ENCODE measurements around the gene PCP4L1.

Gene PCP4L1

DNA sequence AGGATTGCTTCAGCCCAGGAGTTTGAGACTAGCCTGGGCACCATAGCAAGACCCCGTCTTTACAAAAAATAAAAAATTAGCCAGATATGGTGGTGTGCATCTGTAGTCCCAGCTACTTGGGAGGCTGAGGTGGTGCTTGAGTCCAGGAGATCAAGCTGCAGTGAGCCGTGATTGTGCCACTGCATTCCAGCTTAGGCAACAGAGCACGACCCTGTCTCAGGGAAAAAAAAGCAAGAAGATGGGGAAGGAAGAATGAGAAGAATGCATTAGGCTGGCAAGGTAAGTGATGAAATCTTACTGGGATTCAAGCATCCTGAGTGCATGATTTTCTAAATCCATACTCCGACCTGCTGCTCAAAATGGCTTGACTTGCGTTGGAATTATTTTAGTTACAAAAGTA, 6.8 kb downstream of the PCP4L1 start:
- Histone ChIP-seq H3K27me3 (ENCODE audit: insufficient read depth, poor library complexity, severe bottlenecking) (peaks cover 12% of the 10 kb centered on the region), H3K4me3 (replicated peaks; ENCODE audit: insufficient read depth, low read length) (no peak overlapping the region), H3K27ac (replicated peaks) (no peak overlapping the region)
- no peak for DNase-seq (ENCODE audit: low read depth in 1 of 2, low spot score in 1 of 2)
- TF ChIP-seq, protein P1, sequence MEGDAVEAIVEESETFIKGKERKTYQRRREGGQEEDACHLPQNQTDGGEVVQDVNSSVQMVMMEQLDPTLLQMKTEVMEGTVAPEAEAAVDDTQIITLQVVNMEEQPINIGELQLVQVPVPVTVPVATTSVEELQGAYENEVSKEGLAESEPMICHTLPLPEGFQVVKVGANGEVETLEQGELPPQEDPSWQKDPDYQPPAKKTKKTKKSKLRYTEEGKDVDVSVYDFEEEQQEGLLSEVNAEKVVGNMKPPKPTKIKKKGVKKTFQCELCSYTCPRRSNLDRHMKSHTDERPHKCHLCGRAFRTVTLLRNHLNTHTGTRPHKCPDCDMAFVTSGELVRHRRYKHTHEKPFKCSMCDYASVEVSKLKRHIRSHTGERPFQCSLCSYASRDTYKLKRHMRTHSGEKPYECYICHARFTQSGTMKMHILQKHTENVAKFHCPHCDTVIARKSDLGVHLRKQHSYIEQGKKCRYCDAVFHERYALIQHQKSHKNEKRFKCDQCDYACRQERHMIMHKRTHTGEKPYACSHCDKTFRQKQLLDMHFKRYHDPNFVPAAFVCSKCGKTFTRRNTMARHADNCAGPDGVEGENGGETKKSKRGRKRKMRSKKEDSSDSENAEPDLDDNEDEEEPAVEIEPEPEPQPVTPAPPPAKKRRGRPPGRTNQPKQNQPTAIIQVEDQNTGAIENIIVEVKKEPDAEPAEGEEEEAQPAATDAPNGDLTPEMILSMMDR (IDR thresholded peaks at IDR 0.05; ENCODE audit: insufficient read depth, low read length): no peak
- TF ChIP-seq, protein P2, sequence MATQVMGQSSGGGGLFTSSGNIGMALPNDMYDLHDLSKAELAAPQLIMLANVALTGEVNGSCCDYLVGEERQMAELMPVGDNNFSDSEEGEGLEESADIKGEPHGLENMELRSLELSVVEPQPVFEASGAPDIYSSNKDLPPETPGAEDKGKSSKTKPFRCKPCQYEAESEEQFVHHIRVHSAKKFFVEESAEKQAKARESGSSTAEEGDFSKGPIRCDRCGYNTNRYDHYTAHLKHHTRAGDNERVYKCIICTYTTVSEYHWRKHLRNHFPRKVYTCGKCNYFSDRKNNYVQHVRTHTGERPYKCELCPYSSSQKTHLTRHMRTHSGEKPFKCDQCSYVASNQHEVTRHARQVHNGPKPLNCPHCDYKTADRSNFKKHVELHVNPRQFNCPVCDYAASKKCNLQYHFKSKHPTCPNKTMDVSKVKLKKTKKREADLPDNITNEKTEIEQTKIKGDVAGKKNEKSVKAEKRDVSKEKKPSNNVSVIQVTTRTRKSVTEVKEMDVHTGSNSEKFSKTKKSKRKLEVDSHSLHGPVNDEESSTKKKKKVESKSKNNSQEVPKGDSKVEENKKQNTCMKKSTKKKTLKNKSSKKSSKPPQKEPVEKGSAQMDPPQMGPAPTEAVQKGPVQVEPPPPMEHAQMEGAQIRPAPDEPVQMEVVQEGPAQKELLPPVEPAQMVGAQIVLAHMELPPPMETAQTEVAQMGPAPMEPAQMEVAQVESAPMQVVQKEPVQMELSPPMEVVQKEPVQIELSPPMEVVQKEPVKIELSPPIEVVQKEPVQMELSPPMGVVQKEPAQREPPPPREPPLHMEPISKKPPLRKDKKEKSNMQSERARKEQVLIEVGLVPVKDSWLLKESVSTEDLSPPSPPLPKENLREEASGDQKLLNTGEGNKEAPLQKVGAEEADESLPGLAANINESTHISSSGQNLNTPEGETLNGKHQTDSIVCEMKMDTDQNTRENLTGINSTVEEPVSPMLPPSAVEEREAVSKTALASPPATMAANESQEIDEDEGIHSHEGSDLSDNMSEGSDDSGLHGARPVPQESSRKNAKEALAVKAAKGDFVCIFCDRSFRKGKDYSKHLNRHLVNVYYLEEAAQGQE (IDR thresholded peaks at IDR 0.05; ENCODE audit: insufficient replicate concordance, low read depth): no peak
- TF ChIP-seq GABPA (IDR thresholded peaks at IDR 0.05; ENCODE audit: low read depth) (no peak), SPI1 (IDR thresholded peaks at IDR 0.05; ENCODE audit: borderline replicate concordance, low read depth) (no peak), POLR2AphosphoS5 (IDR thresholded peaks at IDR 0.05; ENCODE audit: low read depth) (no peak)

DNA sequence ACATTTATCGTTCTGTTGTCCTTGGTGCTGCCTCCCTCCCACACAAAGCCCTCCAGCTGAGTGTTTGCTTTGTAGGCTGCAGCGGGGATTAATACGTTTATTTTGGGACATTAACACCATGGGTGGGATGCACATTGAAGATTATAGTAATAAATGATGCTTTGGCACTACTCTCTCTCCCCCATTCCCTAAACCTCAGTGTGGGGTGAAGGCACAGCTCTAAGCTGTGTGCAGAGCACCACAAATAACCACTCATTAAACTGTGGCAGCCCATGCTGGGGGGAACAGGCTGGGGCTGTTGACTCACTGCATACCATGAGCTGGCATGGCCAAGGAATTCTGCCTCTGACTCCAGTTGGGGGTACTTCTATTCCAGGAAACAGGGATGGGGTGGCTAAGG, 7.7 kb downstream of the PCP4L1 start:
- DNase-seq (ENCODE audit: low read depth in 1 of 2, low spot score in 1 of 2): no peak
- no peak for TF ChIP-seq SPI1 (IDR thresholded peaks at IDR 0.05; ENCODE audit: borderline replicate concordance, low read depth)
- TF ChIP-seq, protein P2 (IDR thresholded peaks at IDR 0.05; ENCODE audit: insufficient replicate concordance, low read depth): no peak
- no peak for TF ChIP-seq GABPA (IDR thresholded peaks at IDR 0.05; ENCODE audit: low read depth)
- no peak for TF ChIP-seq POLR2AphosphoS5 (IDR thresholded peaks at IDR 0.05; ENCODE audit: low read depth)
- TF ChIP-seq, protein P1 (IDR thresholded peaks at IDR 0.05; ENCODE audit: insufficient read depth, low read length): no peak
- peaks cover 4% of the 10 kb centered on the region for H3K27me3 ChIP-seq (ENCODE audit: insufficient read depth, poor library complexity, severe bottlenecking)
- no peak overlapping the region for H3K27ac ChIP-seq (replicated peaks)
- H3K4me3 ChIP-seq (replicated peaks; ENCODE audit: insufficient read depth, low read length): no peak overlapping the region

DNA sequence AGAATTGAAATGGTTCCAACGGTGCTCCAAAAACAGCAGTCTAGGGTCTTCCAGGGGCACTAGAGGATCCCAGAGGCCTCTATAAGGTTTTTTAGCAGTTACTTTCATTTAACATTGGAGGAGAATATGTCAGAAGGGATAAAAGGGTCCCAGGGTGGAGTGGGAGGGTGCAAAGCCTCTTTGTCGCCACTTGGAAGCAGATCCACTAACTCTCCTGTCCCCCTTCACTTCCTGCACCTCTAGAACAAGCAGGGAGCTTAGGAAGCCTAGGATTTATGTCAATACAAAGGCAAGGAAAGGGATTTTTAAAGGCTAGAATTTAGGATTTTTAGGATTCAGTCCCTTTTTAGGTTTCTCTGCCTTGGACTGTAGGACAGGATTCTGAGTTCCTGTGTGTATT, 8.3 kb downstream of the PCP4L1 start:
- no peak for TF ChIP-seq SPI1 (IDR thresholded peaks at IDR 0.05; ENCODE audit: borderline replicate concordance, low read depth)
- no peak for TF ChIP-seq GABPA (IDR thresholded peaks at IDR 0.05; ENCODE audit: low read depth)
- no peak for TF ChIP-seq POLR2AphosphoS5 (IDR thresholded peaks at IDR 0.05; ENCODE audit: low read depth)
- TF ChIP-seq, protein P1 (IDR thresholded peaks at IDR 0.05; ENCODE audit: insufficient read depth, low read length): no peak
- TF ChIP-seq, protein P2 (IDR thresholded peaks at IDR 0.05; ENCODE audit: insufficient replicate concordance, low read depth): no peak
- Histone ChIP-seq H3K27me3 (ENCODE audit: insufficient read depth, poor library complexity, severe bottlenecking) (peaks cover 2% of the 10 kb centered on the region), H3K27ac (replicated peaks) (no peak overlapping the region), H3K4me3 (replicated peaks; ENCODE audit: insufficient read depth, low read length) (no peak overlapping the region)
- DNase-seq (ENCODE audit: low read depth in 1 of 2, low spot score in 1 of 2): no peak

Data from HL-60 (cell line).